Spleen (tissue), 11 donors: ENCODE results near the gene ALKBH5. TPM values are rescaled to one million over a fixed set of nuclear protein-coding genes. Genes with fewer than 3 reads are reported as not detected.
A peak's percentile ranks its signal among the peaks of the same experiment; 100 is the strongest.

Source experiments
- DNase-seq: peaks from one replicate; pipeline ENCODE4 v3.0.0-alpha.2; 2020
- H3K27ac ChIP-seq, 8 donors: fragments of 200-600 bp; sonication (generic) in 7 of 8; 1 replicate in 4 of 8; 2 replicates in 4 of 8; pipeline versions ENCODE4 v1.5.0 to v1.8.0; 2016 to 2021; ENCODE audit warnings: inconsistent platforms in 4 of 8, mild to moderate bottlenecking in 4 of 8, moderate library complexity in 1 of 8
- H3K27me3 ChIP-seq, 7 donors: fragments of 200-600 bp; sonication (generic) in 6 of 7; replicated peaks in 1 of 7; 1 replicate in 4 of 7; 2 replicates in 3 of 7; pipeline versions ENCODE4 v1.5.0 to v1.8.0; 2016 to 2021; ENCODE audit warnings: inconsistent platforms in 3 of 7, mild to moderate bottlenecking in 1 of 7
- H3K36me3 ChIP-seq, 6 donors: fragments of 200-600 bp; sonication (generic) in 5 of 6; 1 replicate in 4 of 6; 2 replicates in 2 of 6; pipeline versions ENCODE4 v1.5.0 to v1.8.0; 2016 to 2021; ENCODE audit warnings: inconsistent platforms in 2 of 6
- H3K4me1 ChIP-seq, 6 donors: fragments of 200-600 bp; sonication (generic) in 5 of 6; 1 replicate in 3 of 6; 2 replicates in 3 of 6; pipeline versions ENCODE4 v1.5.0 to v1.8.0; 2016 to 2021; ENCODE audit warnings: inconsistent platforms in 3 of 6
- H3K4me3 ChIP-seq, 8 donors: fragments of 200-600 bp; sonication (generic) in 7 of 8; 1 replicate in 4 of 8; 2 replicates in 4 of 8; pipeline versions ENCODE4 v1.5.0 to v1.8.0; 2016 to 2021; ENCODE audit warnings: inconsistent platforms in 4 of 8, mild to moderate bottlenecking in 4 of 8, moderate library complexity in 2 of 8
- H3K9me3 ChIP-seq, 8 donors: fragments of 200-600 bp; sonication (generic) in 7 of 8; 1 replicate in 4 of 8; 2 replicates in 4 of 8; pipeline versions ENCODE4 v1.5.0 to v1.8.0; 2016 to 2021; ENCODE audit warnings: inconsistent platforms in 4 of 8
- POLR2A ChIP-seq, 3 donors: fragments of 450-650 bp; IDR thresholded peaks; one replicate each; pipeline ENCODE4 v1.5.1; 2017; ENCODE audit warnings: antibody characterized with exemption in 3 of 3, mild to moderate bottlenecking in 1 of 3
- POLR2AphosphoS5 ChIP-seq, 3 donors: sonication (generic); formaldehyde crosslinking; IDR thresholded peaks; one replicate each; pipeline ENCODE4 v1.5.1; 2017; ENCODE audit warnings: antibody characterized with exemption in 3 of 3
- WGBS, 5 donors: extraction: QIAGEN DNeasy Blood & Tissue Kit in 3 of 5; methylation state at CpG; one replicate each; pipeline versions ENCODE4 v1.1.5 to v1.1.7; 2013 to 2018; 5-methylcytosine and 5-hydroxymethylcytosine counted together
- intact Hi-C: fragments of 100-400 bp; cut with DNase I; formaldehyde crosslinking; loops from one replicate; pipeline ENCODE4 v1.15.0; 2023; ENCODE audit warnings: low total_unique reads
- polyA plus RNA-seq, 3 donors: library from polyadenylated mRNA; stranded (reverse); fragments of 200-250 nt; gene quantifications; one replicate each; pipeline ENCODE4 v1.2.1, GENCODE V29; 2013
- total RNA-seq, 7 donors: library from RNA; depleted of rRNA in 3 of 7; stranded (reverse); fragments of >200 nt in 3 of 7; fragmentation: NEBNext Ultra II Directional in 4 of 7; extraction: Animal tissue kit (Norgen Biotek cat#: 25700) in 4 of 7; gene quantifications; one replicate each; pipeline versions ENCODE4 v1.1.0 to v1.2.1, GENCODE V29; 2016 to 2021
- TF ChIP-seq, protein P1 (sequence below), 11 experiments: fragments of 200-600 bp in 7 of 11; fragments of 450-650 bp in 4 of 11; sonication (generic) in 4 of 11; IDR thresholded peaks in 8 of 11; conservative IDR thresholded peaks in 3 of 11; 1 replicate in 7 of 11; 2 replicates in 4 of 11; pipeline versions ENCODE4 v1.4.0 to v1.8.0; 2016 to 2021; ENCODE audit warnings: antibody characterized with exemption in 11 of 11, inconsistent platforms in 4 of 11, mild to moderate bottlenecking in 1 of 11
- donor health status: healthy with polysubstance abuse.
- donor health status: DM: no; HTN: no; CAD: no; lungs with moderate emphysema.
- donor health status: DM: no; HTN: no; CAD: no.
- donor health status: Bipolar disorder and iron deficiency.
- donor health status: healthy.
- donor health status: DM: no; HTN: no; CAD: no.
- donor health status: DM: yes; HTN: yes; CAD: no.

The ALKBH5 gene
- total and polyA plus RNA-seq, 10 donors, result 27.1 to 120 (median 94.3) TPM

- peaks cover 6 to 56% (median 52%) of the 10 kb centered on the region in 6 donors for H3K36me3 ChIP-seq
- peaks cover 25 to 51% (median 45%) of the 10 kb centered on the region in 6 donors for H3K4me1 ChIP-seq
- intact Hi-C loops, result no loop called here
- peak overlapping the region in 4 of 8 donors; percentile 93 to 99 (median 98) for H3K27ac ChIP-seq
- DNase-seq, result no peak
- peak overlapping the region in 1 of 8 donors; percentile 99 for H3K4me3 ChIP-seq
- 77 to 90% (median 83%) methylated on average over 10 to 11 of the region's 11 CpGs for WGBS, 5 donors
- no peaks in the 10 kb centered on the region for H3K9me3 ChIP-seq
- H3K27me3 ChIP-seq, result no peaks in the 10 kb centered on the region
- no peak for TF ChIP-seq POLR2AphosphoS5 (IDR thresholded peaks at IDR 0.05)
- TF ChIP-seq POLR2A (IDR thresholded peaks at IDR 0.05), result no peak
- TF ChIP-seq, protein P1, sequence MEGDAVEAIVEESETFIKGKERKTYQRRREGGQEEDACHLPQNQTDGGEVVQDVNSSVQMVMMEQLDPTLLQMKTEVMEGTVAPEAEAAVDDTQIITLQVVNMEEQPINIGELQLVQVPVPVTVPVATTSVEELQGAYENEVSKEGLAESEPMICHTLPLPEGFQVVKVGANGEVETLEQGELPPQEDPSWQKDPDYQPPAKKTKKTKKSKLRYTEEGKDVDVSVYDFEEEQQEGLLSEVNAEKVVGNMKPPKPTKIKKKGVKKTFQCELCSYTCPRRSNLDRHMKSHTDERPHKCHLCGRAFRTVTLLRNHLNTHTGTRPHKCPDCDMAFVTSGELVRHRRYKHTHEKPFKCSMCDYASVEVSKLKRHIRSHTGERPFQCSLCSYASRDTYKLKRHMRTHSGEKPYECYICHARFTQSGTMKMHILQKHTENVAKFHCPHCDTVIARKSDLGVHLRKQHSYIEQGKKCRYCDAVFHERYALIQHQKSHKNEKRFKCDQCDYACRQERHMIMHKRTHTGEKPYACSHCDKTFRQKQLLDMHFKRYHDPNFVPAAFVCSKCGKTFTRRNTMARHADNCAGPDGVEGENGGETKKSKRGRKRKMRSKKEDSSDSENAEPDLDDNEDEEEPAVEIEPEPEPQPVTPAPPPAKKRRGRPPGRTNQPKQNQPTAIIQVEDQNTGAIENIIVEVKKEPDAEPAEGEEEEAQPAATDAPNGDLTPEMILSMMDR (IDR thresholded peaks at IDR 0.05 in 8 of 11, conservative IDR thresholded peaks at IDR 0.05 in 3 of 11), result no peak
Observed at GRCh38 chr17:18256351-18256750, 72.7 kb downstream of the ALKBH5 start.

GRCh38 chr17:18256776-18257175 is 73.1 kb downstream of the ALKBH5 start:
- TF ChIP-seq POLR2A (IDR thresholded peaks at IDR 0.05) (no peak), POLR2AphosphoS5 (IDR thresholded peaks at IDR 0.05) (no peak)
- TF ChIP-seq, protein P1 (IDR thresholded peaks at IDR 0.05 in 8 of 11, conservative IDR thresholded peaks at IDR 0.05 in 3 of 11), result no peak
- Histone ChIP-seq H3K4me1 (peaks cover 28 to 56% (median 50%) of the 10 kb centered on the region in 6 donors), H3K27me3 (no peaks in the 10 kb centered on the region), H3K4me3 (peak overlapping the region in 4 of 8 donors; percentile 93 to 99 (median 98)), H3K9me3 (no peaks in the 10 kb centered on the region), H3K36me3 (peaks cover 3 to 52% (median 48%) of the 10 kb centered on the region in 6 donors), H3K27ac (peak overlapping the region in 5 of 8 donors; percentile 93 to 99 (median 98))
- DNase-seq, result no peak
- intact Hi-C loops, result no loop called here
- WGBS, 5 donors, result 78 to 90% (median 87%) methylated on average over 6 to 7 of the region's 7 CpGs

- Histone ChIP-seq H3K36me3 (peaks cover 0 to 45% (median 42%) of the 10 kb centered on the region in 6 donors), H3K27me3 (no peaks in the 10 kb centered on the region), H3K9me3 (no peaks in the 10 kb centered on the region), H3K27ac (peak overlapping the region; percentile 80 to 99 (median 96)), H3K4me1 (peaks cover 35 to 62% (median 55%) of the 10 kb centered on the region in 6 donors), H3K4me3 (peak overlapping the region; percentile 78 to 100 (median 98))
- DNase-seq, result peak; percentile 89
- whole genome bisulfite sequencing, 5 donors, result 21 to 30% (median 26%) methylated on average over 12 to 18 of the region's 18 CpGs
- TF ChIP-seq POLR2A (IDR thresholded peaks at IDR 0.05), result no peak
- TF ChIP-seq, protein P1 (IDR thresholded peaks at IDR 0.05 in 8 of 11, conservative IDR thresholded peaks at IDR 0.05 in 3 of 11), result no peak
- peak in 2 of 3 donors; percentile 2 to 7 for TF ChIP-seq POLR2AphosphoS5 (IDR thresholded peaks at IDR 0.05)
- intact Hi-C loops, result no loop called here
Observed at GRCh38 chr17:18257268-18257981, 73.8 kb downstream of the ALKBH5 start.

GRCh38 chr17:18257982-18258355 is 74.3 kb downstream of the ALKBH5 start:
- peak; percentile 32 to 78 (median 56) for TF ChIP-seq POLR2AphosphoS5 (IDR thresholded peaks at IDR 0.05)
- TF ChIP-seq, protein P1 (IDR thresholded peaks at IDR 0.05 in 8 of 11, conservative IDR thresholded peaks at IDR 0.05 in 3 of 11), result peak in 1 of 11 experiments; percentile 5
- no peak for TF ChIP-seq POLR2A (IDR thresholded peaks at IDR 0.05)
- Histone ChIP-seq H3K27ac (peak overlapping the region; percentile 80 to 99 (median 96)), H3K4me1 (peaks cover 36 to 68% (median 58%) of the 10 kb centered on the region in 6 donors), H3K9me3 (no peaks in the 10 kb centered on the region), H3K27me3 (no peaks in the 10 kb centered on the region), H3K4me3 (peak overlapping the region; percentile 78 to 100 (median 98)), H3K36me3 (peaks cover 0 to 43% (median 36%) of the 10 kb centered on the region in 6 donors)
- intact Hi-C loops, result no loop called here
- 0 to 2% (median 0%) methylated on average over 4 to 16 of the region's 16 CpGs for WGBS, 5 donors
- no peak for DNase-seq
